Loucy (cell line): ENCODE measurements around the gene RBM48.

Source experiments
- CTCF ChIP-seq: fragments of 200-600 bp; sonication (generic); conservative IDR thresholded peaks from 2 replicates; pipeline ENCODE4 v1.5.1; 2014; ENCODE audit warnings: mild to moderate bottlenecking, antibody characterized with exemption, low read length
- EZH2phosphoT487 ChIP-seq: fragments of 200-600 bp; IDR thresholded peaks from 2 replicates; pipeline ENCODE4 v1.6.1; 2018; ENCODE audit warnings: antibody characterized with exemption, mild to moderate bottlenecking, moderate library complexity, borderline replicate concordance

DNA sequence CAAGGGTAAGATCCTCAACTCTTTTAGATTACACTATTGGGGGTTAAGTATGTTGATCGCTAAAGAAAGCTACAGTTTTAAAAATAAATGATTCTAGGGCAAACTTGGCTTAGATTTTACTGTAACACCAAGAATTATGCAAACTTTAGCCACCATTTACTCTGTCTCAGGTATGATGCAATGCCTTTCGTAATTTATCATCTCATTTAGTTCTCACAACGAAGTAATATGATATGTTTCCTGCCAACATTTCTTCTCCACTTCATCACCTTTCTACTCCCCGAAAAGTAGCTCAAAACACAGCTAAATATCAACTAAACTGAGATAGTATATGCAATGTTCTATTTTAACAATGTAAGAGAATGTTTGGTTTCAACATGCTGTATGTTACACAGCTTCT lies 40.5 kb downstream of the RBM48 start:
- TF ChIP-seq CTCF (no peak), EZH2phosphoT487 (no peak)
